NCI-H2196 (cell line): ENCODE data around the gene RPS6KA2.

ENCODE experiments used
- DNase-seq: peaks from one replicate; lab custom pipeline; 2025; ENCODE audit not compliant: unreplicated experiment; lab: John Stamatoyannopoulos, UW

Gene RPS6KA2

DNA sequence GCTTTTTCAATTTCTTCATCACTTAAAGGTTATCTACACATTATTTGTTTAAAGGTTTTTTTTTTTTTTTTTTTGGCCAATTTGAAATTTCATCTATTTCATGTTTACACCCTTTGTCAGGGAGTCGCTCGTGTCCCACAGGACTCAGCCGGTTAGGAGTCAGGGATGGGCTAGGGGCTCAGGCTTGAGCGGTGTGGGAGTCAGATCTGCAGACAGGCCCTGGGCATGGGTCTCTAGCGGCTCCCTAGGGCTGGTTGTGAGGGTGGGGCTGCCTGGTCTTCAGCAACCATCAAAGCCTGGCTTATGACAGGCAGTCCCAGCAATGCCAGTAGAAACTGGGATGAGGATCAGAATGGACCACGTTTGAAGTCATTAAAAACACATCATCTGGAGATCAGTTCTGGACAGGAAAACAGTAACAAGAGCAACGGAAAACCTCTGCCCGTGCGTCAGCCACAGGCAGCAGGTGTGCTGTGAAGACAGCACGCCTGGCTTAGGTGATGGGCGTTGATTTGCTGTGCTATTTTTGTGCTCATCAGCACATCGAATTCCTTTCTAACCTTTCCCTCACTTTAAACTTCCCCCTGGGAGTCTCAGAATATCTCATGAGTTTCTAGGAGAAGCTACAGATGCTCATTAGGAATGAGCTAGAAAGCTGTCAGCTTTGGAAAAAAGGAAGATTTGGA is 153.0 kb downstream of the RPS6KA2 start:
- no peak for DNase-seq

- DNase-seq = no peak
Measured at GRCh38 chr6:166472636-166473035, 154.4 kb downstream of the RPS6KA2 start.

- DNase-seq = no peak
Measured at GRCh38 chr6:166471797-166472260, 155.2 kb downstream of the RPS6KA2 start.

DNA sequence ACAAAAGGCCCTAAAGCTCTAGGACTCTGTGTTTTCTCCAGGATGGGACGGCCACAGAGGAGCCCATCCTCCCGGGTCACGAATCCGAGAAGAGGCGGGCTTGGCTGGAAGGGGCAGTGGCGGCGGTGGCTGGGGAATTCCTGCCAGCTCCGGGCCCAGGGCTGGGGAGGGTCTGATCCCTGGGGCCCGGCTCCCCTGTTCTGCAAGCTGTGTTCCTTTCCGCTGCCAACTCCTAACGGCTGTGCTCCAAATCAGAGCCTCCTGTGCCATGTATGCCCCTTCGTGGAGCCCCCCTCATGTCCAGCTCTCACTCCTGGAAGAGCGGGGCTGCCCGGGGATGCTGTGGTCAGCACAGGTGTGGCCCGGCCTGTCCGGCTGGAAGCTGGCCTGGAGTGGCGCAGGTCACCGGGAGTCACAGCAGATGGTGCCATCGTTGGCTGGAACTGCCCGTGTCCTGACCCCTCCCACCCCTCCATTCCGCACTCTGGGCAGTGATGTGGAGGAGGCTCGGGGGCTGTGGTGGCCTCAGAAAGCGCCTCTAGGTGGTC is 156.1 kb downstream of the RPS6KA2 start:
- DNase-seq = no peak

- DNase-seq = no peak
Measured at GRCh38 chr6:166470029-166470862, 156.8 kb downstream of the RPS6KA2 start.

DNA sequence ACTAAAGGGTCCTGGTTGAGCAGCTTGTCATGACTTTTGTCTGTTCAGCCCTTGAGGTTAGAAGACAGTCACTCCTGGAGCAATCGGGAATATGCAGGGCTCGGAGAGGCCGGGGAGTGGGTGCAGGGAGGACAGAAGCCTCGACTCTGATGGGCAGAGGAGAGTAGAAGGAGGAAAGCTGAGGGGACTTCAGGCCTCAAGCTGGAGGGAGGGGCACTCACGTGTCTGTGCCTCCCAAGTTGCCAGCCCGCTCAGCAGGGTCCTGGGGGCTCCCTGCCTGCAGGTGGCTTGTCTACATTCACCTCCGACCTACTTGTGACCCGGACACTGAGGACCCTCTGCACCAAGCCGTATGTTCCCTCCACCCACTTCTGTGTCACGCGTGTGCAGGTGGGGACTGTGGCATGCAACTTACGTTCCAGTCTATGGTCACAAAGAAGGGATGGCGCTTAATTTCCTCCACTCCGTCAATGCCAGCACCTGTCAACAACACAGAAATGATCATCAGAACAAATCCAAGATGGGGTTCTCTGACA is 157.6 kb downstream of the RPS6KA2 start:
- DNase-seq = no peak

DNA sequence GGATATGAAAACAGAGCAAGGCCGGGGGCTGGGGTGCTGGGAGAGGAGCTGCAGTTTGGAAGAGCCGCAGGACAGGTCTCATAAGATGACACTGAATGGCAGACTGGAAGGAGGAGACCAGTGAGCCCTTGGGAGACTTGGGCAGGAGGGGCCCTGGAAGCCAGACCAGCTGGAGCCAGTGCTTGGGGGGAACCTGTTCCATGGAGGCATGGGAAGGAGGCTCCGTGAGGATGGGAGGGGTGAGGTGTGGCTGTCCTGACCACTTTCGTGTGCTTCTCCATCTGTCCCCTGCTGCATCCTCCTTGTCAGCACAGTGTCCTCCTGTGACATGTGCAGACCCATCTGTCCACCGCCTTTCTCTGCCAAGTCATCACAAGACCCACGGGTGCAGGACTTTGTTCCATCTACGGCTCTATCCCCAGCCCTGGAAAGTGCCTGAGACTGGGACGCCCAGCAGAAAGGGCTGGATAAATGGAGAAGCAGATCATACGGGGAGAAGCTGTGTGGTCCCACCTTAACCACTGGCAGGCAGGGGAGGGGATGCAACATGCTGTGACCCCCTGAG is 159.5 kb downstream of the RPS6KA2 start:
- DNase-seq = no peak

GRCh38 chr6:166466178-166467122 is 160.6 kb downstream of the RPS6KA2 start:
- DNase-seq = no peak

DNA sequence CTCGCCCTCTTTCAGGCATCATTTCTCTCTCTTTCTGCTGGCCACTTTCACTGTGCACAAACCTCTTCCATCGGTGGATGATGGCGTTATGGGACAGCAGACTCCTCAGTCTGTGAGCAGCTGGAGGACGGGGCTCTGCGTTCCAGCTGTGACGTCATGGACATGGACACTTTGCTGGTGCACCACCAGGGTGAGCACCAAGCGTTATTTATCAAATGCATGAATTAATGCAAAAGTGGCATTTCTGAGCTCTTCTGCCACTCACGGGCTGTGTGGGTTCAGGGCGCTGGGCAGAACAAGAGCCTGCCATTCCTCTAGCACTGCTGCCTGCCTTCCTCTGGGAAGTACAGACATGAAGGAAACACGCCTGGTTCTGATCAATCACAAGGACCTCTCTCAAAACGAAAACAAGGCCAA is 161.4 kb downstream of the RPS6KA2 start:
- DNase-seq = no peak

DNA sequence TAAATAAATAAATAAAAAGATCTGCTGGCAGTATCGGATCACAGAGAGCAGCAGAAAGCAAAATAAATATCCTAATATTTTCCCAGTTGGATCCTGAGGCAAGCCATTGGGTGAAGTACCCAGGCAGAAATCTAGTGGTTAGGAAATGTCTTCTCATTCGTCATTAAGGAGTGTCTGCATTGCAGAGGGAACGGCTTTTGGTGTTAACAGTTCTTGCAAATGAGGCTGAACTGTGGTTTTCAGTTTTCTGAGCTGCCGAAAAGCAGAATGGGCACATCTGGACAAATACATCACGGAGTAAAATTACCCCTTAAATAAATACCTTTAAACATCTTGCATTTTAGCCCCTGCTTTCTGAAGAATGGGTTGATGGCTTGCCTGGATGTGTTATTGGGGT is 162.1 kb downstream of the RPS6KA2 start:
- no peak for DNase-seq

DNA sequence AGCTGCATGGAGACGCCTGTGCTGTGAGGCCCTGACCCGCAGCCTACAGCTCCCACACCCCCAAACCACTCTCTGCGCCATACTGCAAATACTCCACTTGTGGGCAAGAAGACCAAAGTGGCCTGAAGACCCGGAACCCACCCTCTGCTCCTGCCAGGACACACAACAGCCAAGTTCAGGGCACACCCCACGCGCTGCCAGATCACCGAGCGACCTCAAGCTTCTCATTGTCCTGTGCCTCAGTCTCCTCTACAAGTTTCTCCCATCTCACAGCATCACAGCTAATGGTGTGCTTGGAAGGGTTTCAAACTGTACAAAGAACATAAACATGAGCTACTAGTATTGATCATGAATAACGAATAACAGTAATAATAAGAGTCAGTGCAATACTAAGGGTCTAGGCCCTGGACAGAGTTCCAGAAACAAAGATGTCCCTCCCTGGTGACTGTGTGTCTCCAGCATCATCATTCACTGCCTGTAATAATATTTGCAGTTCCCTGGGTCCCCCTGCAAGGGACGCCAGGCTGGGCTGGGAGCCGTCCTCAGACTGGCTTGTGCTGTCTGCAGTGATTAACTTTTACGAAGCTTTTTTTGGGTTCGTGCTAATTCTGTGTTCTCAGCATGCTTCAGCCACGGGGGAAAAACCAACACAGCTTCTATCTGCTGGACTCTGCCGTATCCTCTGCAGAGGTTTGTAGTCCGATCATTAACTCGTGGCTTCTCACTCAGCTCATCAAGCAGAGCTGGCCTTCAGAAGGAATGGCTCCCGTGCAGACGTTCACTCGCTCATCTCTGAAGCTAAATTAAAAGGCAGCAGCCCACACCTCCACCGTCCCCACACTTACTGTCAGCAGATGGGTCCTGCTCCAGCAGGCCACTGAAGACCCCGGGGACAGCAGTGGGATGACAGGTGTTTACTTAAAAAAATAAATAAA is 162.7 kb downstream of the RPS6KA2 start:
- no peak for DNase-seq

DNA sequence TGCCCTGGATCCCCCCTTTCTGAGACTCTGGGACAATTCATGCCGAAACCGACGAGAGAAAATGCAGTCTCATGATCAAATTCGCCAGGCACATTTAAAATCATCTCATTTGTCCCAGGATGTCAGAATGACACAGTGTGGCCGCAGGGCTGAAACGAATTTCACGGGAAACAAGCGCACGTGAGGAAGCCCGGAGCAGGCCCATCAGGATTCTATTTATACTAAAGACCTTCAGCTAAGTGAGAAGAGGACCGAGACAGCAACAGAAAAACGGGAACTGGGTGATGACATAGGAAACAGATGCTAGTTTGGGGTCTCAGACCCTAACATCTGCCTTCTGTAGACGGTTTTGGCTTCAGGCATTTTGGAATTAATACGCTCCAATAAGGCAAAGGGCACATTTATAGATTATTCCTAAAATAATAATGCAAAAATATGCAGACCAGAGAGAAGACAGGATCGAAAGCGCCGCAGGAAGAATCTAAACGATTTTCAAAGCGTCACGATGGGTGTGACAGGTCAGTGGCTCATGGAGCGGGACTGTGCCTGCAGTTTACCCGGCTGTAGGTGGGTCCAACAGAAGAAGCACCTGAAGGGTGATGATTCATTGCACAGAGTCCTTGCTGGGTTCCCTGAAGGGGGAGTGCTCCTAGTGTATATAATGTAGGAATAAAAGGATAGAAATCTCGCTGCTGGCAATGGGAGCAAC is 163.5 kb downstream of the RPS6KA2 start:
- no peak for DNase-seq

DNA sequence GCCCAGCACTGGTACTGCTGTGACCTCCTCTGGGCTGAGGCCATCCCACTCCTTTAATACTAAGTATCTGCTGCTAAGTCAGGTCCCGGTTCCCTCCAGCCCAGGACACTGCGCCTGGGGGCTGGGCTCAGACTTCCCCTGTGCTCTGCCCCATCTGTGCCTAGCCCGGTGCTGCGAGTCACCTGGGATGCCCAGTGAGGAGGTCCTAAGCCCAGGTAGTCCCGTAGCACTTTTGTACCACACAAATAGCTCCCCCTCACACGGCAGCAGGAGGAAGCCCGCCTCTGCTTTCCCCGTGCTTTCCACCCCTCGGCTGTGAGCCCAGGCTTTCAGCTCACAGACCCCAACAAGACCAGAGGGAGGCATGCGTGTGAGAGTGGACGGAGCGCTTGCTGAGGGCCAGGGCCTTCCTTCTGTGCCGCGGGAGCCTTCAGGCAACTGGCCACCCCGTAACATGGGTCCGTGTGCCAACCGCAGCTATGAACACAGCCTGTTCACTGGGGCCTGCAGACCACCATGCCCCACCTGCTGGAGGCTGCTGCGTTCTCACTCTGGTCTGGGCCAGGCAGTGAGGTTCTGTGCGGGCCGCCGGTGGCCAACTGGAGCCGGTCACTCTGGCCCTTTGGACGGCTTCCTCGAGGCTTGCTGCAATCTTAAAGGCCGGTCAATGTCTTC is 164.5 kb downstream of the RPS6KA2 start:
- no peak for DNase-seq

- DNase-seq = no peak
Measured at GRCh38 chr6:166461821-166462460, 165.1 kb downstream of the RPS6KA2 start.

DNA sequence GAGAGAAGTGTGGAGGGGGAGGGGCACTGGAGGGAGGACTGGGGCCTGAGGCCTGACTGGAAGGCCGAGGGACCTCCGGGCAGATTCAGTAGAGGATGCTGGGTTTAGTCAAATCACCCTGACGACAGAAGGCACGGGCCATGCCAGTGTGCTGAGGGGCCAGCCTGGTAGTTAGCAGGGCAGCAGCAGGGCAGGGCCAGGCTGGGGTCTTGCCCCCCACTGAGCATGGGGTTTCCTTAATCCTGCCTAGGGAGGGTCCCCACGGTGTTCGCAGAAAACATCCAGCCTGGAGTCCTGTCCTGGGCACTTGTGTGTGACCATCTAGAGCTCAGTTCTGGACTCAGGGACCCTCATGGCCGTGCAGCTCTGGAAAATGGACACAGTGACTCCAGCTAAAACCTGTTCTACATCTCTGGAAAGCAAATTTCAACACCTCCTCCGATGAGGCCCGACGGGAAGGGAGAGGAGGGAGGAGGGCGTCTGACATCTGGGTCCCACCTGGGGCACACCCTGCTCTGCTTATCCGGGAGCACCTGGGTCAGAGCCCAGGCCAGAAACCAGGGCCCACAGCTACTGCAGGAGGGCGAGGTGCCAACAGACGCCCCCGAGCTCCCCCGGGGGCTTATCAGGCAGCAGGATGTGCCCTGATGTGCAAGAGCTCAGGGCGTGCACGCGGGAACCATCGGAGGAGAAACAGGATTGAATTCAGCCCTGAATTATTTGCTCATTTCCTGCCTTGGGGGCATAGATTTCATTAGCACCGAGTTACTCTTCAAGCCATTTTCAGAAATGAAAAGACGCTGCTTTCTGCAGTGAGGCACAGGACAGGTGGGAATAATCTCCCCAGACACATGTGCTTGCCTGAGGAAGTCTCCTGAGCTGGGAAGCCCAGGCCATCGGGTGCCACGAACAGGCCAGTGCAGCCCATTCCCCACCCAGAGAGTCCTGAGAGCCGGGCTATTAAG is 166.3 kb downstream of the RPS6KA2 start:
- no peak for DNase-seq

DNA sequence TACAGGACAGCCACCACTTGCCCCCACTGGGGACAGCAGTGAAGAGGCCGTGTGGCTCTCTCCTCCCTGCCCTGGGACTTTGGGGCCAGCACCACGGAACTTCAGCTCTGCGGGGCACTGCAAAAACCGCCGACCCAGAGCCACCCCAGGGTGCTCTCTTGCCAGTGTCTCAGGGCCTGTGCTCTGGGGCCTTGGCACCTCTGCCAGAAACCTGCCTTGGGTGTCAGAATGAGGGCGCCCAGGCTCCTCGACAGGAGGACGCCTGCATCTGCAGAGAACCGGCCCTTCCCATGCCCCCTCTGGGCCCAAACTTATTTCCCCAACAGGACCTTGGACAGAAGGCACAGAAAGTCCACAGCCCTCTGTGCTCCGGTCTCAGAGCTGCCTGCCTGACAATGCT is 167.1 kb downstream of the RPS6KA2 start:
- DNase-seq = no peak
